ENCODE data around the gene ST3GAL5. TPM values are rescaled to one million over a fixed set of nuclear protein-coding genes. Genes with fewer than 3 reads are reported as not detected.

Gene ST3GAL5
- total RNA-seq, 3 donors from 2014 or later, result 20.8 to 52.5 (median 29.5) TPM

DNA sequence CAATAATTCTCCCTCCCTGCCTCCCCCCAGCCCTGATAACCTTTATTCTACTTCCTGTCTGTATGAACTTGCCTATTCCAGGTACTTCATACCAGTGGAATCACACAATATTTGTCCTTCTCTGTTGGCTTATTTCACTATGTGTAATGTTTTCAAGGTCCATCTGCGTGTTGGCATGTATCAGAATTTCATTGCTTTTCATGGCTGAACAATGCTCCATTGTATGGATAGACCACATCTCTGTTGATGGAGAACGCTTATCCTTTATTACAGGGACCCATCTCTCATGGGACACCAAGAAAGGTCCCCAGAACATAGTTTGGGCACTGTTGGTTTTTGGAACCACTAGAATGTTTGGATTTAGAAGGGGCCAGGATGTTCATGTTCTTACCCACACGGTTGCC is 94.8 kb downstream of the ST3GAL5 start:
- no peaks in the 10 kb centered on the region for H3K27me3 ChIP-seq
- peak overlapping the region; percentile 23 to 65 for H3K27ac ChIP-seq
- no peaks in the 10 kb centered on the region for H3K36me3 ChIP-seq
- no peak overlapping the region for H3K4me3 ChIP-seq
- TF ChIP-seq POLR2AphosphoS5 (IDR thresholded peaks at IDR 0.05) (no peak), POLR2A (IDR thresholded peaks at IDR 0.05) (no peak)
- TF ChIP-seq, protein P1, sequence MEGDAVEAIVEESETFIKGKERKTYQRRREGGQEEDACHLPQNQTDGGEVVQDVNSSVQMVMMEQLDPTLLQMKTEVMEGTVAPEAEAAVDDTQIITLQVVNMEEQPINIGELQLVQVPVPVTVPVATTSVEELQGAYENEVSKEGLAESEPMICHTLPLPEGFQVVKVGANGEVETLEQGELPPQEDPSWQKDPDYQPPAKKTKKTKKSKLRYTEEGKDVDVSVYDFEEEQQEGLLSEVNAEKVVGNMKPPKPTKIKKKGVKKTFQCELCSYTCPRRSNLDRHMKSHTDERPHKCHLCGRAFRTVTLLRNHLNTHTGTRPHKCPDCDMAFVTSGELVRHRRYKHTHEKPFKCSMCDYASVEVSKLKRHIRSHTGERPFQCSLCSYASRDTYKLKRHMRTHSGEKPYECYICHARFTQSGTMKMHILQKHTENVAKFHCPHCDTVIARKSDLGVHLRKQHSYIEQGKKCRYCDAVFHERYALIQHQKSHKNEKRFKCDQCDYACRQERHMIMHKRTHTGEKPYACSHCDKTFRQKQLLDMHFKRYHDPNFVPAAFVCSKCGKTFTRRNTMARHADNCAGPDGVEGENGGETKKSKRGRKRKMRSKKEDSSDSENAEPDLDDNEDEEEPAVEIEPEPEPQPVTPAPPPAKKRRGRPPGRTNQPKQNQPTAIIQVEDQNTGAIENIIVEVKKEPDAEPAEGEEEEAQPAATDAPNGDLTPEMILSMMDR (IDR thresholded peaks at IDR 0.05), result no peak
- DNase-seq (ENCODE audit: low spot score in 2 of 2), result no peak
- H3K4me1 ChIP-seq, result peaks cover 0 to 3% of the 10 kb centered on the region in 2 donors
- intact Hi-C loops (cut with DNase I; ENCODE audit: low total_unique reads), result no loop called here
- no peaks in the 10 kb centered on the region for H3K9me3 ChIP-seq

DNA sequence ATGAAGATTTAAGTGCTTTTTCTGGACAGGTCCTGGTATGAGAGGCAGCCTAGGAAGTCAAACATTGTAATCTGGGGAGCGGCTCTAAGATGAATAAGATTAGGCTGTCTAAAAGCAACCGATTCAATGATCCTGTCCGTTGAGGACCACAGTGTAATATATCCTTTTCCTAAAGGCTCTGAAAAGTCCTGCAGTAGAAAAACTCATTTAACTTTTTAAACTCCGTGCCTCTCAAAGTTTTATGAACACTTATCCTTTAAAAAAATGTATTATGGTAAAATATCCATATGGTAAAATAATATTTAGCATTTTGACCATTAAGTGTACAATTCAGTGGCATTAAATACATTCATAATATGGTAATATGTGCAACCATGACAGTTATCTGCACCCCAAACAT is 95.2 kb downstream of the ST3GAL5 start:
- TF ChIP-seq POLR2AphosphoS5 (IDR thresholded peaks at IDR 0.05), result no peak
- no peak for TF ChIP-seq POLR2A (IDR thresholded peaks at IDR 0.05)
- TF ChIP-seq, protein P1 (IDR thresholded peaks at IDR 0.05), result no peak
- Histone ChIP-seq H3K9me3 (no peaks in the 10 kb centered on the region), H3K4me1 (peaks cover 0 to 3% of the 10 kb centered on the region in 2 donors), H3K4me3 (no peak overlapping the region), H3K27ac (peak overlapping the region in 1 of 2 donors; percentile 65), H3K36me3 (no peaks in the 10 kb centered on the region), H3K27me3 (no peaks in the 10 kb centered on the region)
- intact Hi-C loops (cut with DNase I; ENCODE audit: low total_unique reads), result no loop called here
- DNase-seq (ENCODE audit: low spot score in 2 of 2), result no peak

DNA sequence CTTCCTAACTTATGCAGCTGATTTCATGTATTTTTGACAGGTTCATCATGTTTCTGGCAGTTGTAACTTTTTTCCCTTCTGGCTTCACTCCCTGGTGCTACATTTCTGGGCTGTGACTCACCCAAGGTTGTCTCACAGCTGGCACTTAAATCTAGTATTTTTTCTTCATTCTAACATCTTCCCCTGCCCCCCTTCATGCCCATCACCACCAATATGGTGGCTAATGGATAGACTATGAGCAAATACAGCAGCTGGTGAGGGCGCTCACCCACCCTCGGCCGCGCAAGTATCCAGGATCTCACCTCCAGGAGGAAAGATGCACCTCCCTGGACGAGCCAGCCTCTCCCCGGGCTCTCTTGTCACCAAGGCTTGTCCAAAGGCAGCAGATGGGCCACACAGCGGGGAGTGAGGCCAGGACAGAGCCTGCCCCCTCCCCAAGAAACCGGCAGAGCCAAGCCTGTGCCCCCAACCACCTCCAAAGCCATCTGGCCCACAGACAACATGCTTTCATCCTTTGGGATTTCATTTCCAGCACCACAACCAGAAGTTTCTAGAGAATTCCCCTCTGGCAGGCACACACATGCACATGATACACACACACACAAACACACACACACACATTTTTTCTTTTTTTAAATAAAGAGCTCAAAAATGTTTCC is 95.9 kb downstream of the ST3GAL5 start:
- H3K4me1 ChIP-seq, result peaks cover 0 to 3% of the 10 kb centered on the region in 2 donors
- intact Hi-C loops (cut with DNase I; ENCODE audit: low total_unique reads), result no loop called here
- no peak for DNase-seq (ENCODE audit: low spot score in 2 of 2)
- no peaks in the 10 kb centered on the region for H3K27me3 ChIP-seq
- H3K9me3 ChIP-seq, result no peaks in the 10 kb centered on the region
- TF ChIP-seq POLR2A (IDR thresholded peaks at IDR 0.05) (no peak), POLR2AphosphoS5 (IDR thresholded peaks at IDR 0.05) (peak in 1 of 3 donors; percentile 41)
- no peak overlapping the region for H3K4me3 ChIP-seq
- peak overlapping the region; percentile 69 to 77 for H3K27ac ChIP-seq
- H3K36me3 ChIP-seq, result no peaks in the 10 kb centered on the region

DNA sequence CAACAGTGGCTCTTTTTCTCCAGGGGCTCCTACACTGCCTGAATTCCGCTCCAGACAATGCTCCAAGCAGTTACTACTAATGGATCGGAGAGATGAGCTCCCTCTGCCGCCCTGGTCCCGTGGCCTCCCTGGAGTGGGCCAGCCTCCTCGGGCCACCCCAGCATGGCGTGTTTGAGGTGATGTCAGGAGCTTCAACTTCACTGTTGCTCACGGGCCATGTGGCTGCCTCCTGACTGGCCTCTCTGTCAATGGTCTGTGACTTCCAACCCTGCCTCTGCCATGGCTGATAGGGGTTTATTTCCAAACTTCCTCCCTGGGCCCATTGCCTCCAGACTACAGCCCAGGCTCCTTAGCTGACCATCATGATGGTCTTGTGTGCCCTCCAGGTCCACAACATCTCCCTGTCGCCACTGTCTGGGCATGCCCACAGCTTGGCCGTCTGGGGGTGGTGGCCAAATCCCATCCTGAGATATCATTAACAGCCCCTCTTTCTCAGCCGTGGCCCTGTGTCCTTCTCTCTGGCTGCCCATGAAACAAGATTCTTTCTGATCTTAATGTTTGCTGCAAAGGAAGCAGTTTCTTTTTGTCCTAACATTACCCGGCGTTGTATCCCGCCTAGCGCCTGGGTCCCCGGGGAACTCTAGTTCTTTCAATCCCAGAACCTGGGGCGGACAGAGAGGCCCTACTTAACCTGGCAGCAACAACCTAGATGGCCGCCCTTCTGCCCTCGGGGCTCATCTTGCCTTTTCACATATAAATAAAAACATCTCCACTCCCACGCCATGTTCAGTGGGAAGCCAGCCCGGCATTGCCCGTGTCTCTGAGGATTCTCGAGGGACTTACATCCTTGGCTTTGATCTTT is 96.9 kb downstream of the ST3GAL5 start:
- Histone ChIP-seq H3K36me3 (no peaks in the 10 kb centered on the region), H3K4me1 (peaks cover 0 to 3% of the 10 kb centered on the region in 2 donors), H3K27ac (peak overlapping the region; percentile 15 to 69), H3K4me3 (no peak overlapping the region), H3K9me3 (no peaks in the 10 kb centered on the region), H3K27me3 (no peaks in the 10 kb centered on the region)
- DNase-seq (ENCODE audit: low spot score in 2 of 2), result no peak
- peak in 1 of 3 donors; percentile 9 for TF ChIP-seq POLR2AphosphoS5 (IDR thresholded peaks at IDR 0.05)
- TF ChIP-seq, protein P1 (IDR thresholded peaks at IDR 0.05), result no peak
- intact Hi-C loops (cut with DNase I; ENCODE audit: low total_unique reads), result no loop called here

DNA sequence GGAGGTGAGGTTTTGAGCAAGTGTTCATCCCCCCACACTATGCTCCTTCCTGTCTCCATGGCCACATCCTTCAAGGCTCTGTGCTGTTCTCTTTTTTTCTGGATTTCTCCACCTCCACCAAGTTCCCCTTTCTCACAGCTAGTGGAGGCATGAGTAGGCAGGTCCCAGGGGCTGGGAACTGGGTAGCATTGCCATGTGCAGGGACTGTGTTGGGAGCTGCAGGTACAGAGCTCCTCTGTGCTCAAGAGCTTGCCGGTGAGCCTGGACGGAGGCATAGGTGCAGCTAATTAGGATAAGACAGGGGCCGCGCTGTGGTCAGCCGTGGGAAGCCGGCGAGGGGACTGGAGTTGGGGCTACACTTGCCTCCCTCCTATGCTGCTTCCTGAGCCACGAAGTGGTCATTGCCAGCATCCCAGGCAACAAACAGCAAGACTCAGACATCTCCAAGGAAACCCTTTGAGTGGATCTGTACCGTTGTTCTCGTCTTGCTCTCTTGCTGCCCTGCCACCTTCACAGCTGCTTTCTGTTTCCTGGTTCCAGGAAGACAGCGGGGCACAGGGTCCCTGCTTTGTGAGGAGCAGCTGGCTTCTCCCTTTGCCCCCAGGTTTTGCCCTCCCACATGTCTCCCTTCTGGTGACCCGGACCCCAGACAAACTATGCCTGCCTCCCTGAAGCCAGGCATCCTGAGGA is 98.1 kb downstream of the ST3GAL5 start:
- Histone ChIP-seq H3K9me3 (no peaks in the 10 kb centered on the region), H3K4me1 (peaks cover 0 to 3% of the 10 kb centered on the region in 2 donors), H3K27ac (no peak overlapping the region), H3K27me3 (no peaks in the 10 kb centered on the region), H3K36me3 (no peaks in the 10 kb centered on the region), H3K4me3 (no peak overlapping the region)
- TF ChIP-seq, protein P1 (IDR thresholded peaks at IDR 0.05), result no peak
- no peak for TF ChIP-seq POLR2AphosphoS5 (IDR thresholded peaks at IDR 0.05)
- intact Hi-C loops (cut with DNase I; ENCODE audit: low total_unique reads), result no loop called here
- no peak for DNase-seq (ENCODE audit: low spot score in 2 of 2)
